OCI-LY7 (cell line): ENCODE data around the gene SLC44A3.
"Not testable (repeated sequence)": the region's sequence is repeated elsewhere in the genome, so short reads cannot be mapped to it uniquely, and the experiment has no call there.

Source experiments
- EZH2phosphoT487 ChIP-seq: fragments of 200-600 bp; sonication (generic); IDR thresholded peaks from 2 replicates; pipeline ENCODE4 v1.6.1; 2018; ENCODE audit warnings: low read depth, borderline replicate concordance, mild to moderate bottlenecking, mixed run types, antibody characterized with exemption, low read length, moderate library complexity, mixed read lengths
- TF ChIP-seq, protein P1 (sequence below): fragments of 200-600 bp; sonication (generic); conservative IDR thresholded peaks from 2 replicates; pipeline ENCODE4 v1.5.1; 2014; ENCODE audit warnings: mild to moderate bottlenecking, antibody characterized with exemption, low read length, moderate library complexity, mixed read lengths

DNA sequence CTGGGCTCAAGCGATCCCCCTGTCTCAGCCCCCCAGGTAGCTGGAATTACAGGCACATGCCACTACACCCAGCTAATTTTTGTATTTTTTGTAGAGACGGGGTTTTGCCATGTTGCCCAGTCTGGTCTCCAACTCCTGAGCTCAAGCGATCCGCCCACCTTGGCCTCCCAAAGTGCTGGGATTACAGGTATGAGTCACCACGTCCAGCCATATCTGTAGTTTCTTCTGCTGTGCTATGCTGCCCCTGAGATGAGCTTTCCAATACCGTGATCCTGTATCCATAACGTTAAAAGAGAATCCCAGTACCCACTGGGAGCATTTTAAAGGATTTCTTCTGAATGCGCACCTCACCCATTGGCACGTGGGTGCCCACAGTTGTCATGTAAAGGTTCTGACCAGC is 20.2 kb downstream of the SLC44A3 start:
- TF ChIP-seq, protein P1, sequence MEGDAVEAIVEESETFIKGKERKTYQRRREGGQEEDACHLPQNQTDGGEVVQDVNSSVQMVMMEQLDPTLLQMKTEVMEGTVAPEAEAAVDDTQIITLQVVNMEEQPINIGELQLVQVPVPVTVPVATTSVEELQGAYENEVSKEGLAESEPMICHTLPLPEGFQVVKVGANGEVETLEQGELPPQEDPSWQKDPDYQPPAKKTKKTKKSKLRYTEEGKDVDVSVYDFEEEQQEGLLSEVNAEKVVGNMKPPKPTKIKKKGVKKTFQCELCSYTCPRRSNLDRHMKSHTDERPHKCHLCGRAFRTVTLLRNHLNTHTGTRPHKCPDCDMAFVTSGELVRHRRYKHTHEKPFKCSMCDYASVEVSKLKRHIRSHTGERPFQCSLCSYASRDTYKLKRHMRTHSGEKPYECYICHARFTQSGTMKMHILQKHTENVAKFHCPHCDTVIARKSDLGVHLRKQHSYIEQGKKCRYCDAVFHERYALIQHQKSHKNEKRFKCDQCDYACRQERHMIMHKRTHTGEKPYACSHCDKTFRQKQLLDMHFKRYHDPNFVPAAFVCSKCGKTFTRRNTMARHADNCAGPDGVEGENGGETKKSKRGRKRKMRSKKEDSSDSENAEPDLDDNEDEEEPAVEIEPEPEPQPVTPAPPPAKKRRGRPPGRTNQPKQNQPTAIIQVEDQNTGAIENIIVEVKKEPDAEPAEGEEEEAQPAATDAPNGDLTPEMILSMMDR, result not testable (repeated sequence)
- TF ChIP-seq EZH2phosphoT487, result not testable (repeated sequence)
